B cell (primary cell): Measurements from ENCODE around the gene XYLT1. TPM values are rescaled to one million over a fixed set of nuclear protein-coding genes. Genes with fewer than 3 reads are reported as not detected.
A peak's percentile ranks its signal among the peaks of the same experiment; 100 is the strongest.

Experiments
- ATAC-seq: fragments of 200-7000 bp; cut with Tn5 transposase; one replicate; pipeline ENCODE4 v1.10.0; 2021; ENCODE audit warnings: low read depth, mild to moderate bottlenecking, moderate number of reproducible peaks, moderate library complexity
- CTCF ChIA-PET: fragments of 350-600 bp; sonication (Branson Sonifier 250); formaldehyde crosslinking; loops from one replicate; lab custom pipeline; 2021; ENCODE audit warnings: antibody characterized with exemption, inconsistent platforms; lab: Charles Lee
- POLR2A ChIA-PET: fragments of 350-600 bp; sonication (Branson Sonifier 250); formaldehyde crosslinking; loops from one replicate; lab custom pipeline; 2021; ENCODE audit warnings: antibody characterized with exemption; lab: Charles Lee
- DNase-seq: peaks from one replicate; pipeline ENCODE4 v3.0.0; 2013
- H2AFZ ChIP-seq: 2 replicates; pipeline ENCODE4 v1.6.1; 2012; ENCODE audit warnings: mild to moderate bottlenecking, low read depth, low read length; ENCODE audit not compliant: insufficient read depth, poor library complexity, severe bottlenecking
- H3K27ac ChIP-seq, 2 donors: 1 replicate in 1 of 2; 2 replicates in 1 of 2; pipeline ENCODE4 v1.5.1; 2012 to 2013; ENCODE audit warnings: low read length in 2 of 2, mild to moderate bottlenecking in 2 of 2, moderate library complexity in 1 of 2
- H3K27me3 ChIP-seq, 4 experiments: fragments of 200-600 bp in 1 of 4; sonication (generic) in 1 of 4; replicated peaks in 1 of 4; 1 replicate in 2 of 4; 2 replicates in 2 of 4; pipeline versions ENCODE4 v1.6.1 to v1.7.0; 2013 to 2016; ENCODE audit warnings: low read length in 3 of 4, mild to moderate bottlenecking in 2 of 4, mixed read lengths in 1 of 4, moderate library complexity in 1 of 4; ENCODE audit not compliant: insufficient read depth in 4 of 4, control insufficient read depth in 3 of 4; ENCODE audit errors: control extremely low read depth in 1 of 4
- H3K36me3 ChIP-seq, 2 experiments: replicated peaks in 1 of 2; 1 replicate in 1 of 2; 2 replicates in 1 of 2; pipeline versions ENCODE4 v1.6.1 to v1.7.1; 2013; ENCODE audit warnings: low read length in 1 of 2; ENCODE audit not compliant: insufficient read depth in 2 of 2, control insufficient read depth in 1 of 2; ENCODE audit errors: control extremely low read depth in 1 of 2, extremely low read depth in 1 of 2
- H3K4me1 ChIP-seq, 2 donors: fragments of 200-600 bp in 1 of 2; sonication (generic) in 1 of 2; 1 replicate in 1 of 2; 2 replicates in 1 of 2; pipeline versions ENCODE4 v1.5.1 to v1.6.1; 2013 to 2017; ENCODE audit warnings: low read length in 2 of 2; ENCODE audit not compliant: control insufficient read depth in 2 of 2, insufficient read depth in 2 of 2
- H3K4me2 ChIP-seq: replicated peaks from 2 replicates; pipeline ENCODE3; 2012; ENCODE audit warnings: mild to moderate bottlenecking, low read depth, low read length; ENCODE audit not compliant: poor library complexity, severe bottlenecking
- H3K4me3 ChIP-seq, 5 experiments: fragments of 200-600 bp in 1 of 5; sonication (generic) in 1 of 5; 1 replicate in 3 of 5; 2 replicates in 2 of 5; pipeline versions ENCODE4 v1.5.1 to v1.7.0; 2011 to 2016; ENCODE audit warnings: low read length in 4 of 5, mild to moderate bottlenecking in 4 of 5, low read depth in 2 of 5, control low read depth in 1 of 5, moderate library complexity in 1 of 5; ENCODE audit not compliant: insufficient read depth in 1 of 5; ENCODE audit errors: control extremely low read depth in 1 of 5, extremely low read depth in 1 of 5
- H3K79me2 ChIP-seq: fragments of 200-600 bp; sonication (generic); one replicate; pipeline ENCODE4 v1.6.0; 2016; ENCODE audit warnings: low read length; ENCODE audit not compliant: control insufficient read depth, insufficient read depth
- H3K9ac ChIP-seq: fragments of 200-600 bp; sonication (generic); 2 replicates; pipeline ENCODE4 v1.6.1; 2017; ENCODE audit warnings: mild to moderate bottlenecking, low read length, moderate library complexity
- H3K9me3 ChIP-seq, 3 donors: one replicate each; pipeline versions ENCODE4 v1.6.1 to v1.7.1; 2013; ENCODE audit warnings: low read length in 2 of 3; ENCODE audit not compliant: control insufficient read depth in 2 of 3, insufficient read depth in 1 of 3; ENCODE audit errors: control extremely low read depth in 1 of 3
- H4K20me1 ChIP-seq: 2 replicates; pipeline ENCODE4 v1.6.0; 2012; ENCODE audit warnings: mild to moderate bottlenecking, low read length; ENCODE audit not compliant: insufficient read depth, control insufficient read depth, poor library complexity, severe bottlenecking
- H3K27ac Mint-ChIP-seq: one replicate; pipeline ENCODE4 v1.8.0; 2021; ENCODE audit warnings: mixed read lengths
- H3K27me3 Mint-ChIP-seq: one replicate; pipeline ENCODE4 v1.8.0; 2021; ENCODE audit warnings: mixed read lengths
- H3K4me1 Mint-ChIP-seq: one replicate; pipeline ENCODE4 v1.8.0; 2021; ENCODE audit warnings: mixed read lengths
- H3K4me3 Mint-ChIP-seq: one replicate; pipeline ENCODE4 v1.8.0; 2021; ENCODE audit warnings: mixed read lengths
- H3K9me3 Mint-ChIP-seq: one replicate; pipeline ENCODE4 v1.8.0; 2022; ENCODE audit warnings: mixed read lengths; ENCODE audit not compliant: insufficient read depth
- EZH2 ChIP-seq: IDR thresholded peaks from 2 replicates; pipeline ENCODE4 v1.6.1; 2012; ENCODE audit warnings: borderline replicate concordance, low read depth, mild to moderate bottlenecking, moderate library complexity, low read length; ENCODE audit not compliant: insufficient read depth, poor library complexity, severe bottlenecking
- WGBS: methylation state at CpG from one replicate; pipeline ENCODE4 v1.1.5; 2013; ENCODE audit warnings: missing lambda C conversion rate; ENCODE audit not compliant: insufficient coverage; 5-methylcytosine and 5-hydroxymethylcytosine counted together
- intact Hi-C: fragments of 100-400 bp; cut with micrococcal nuclease; formaldehyde crosslinking; loops from one replicate; pipeline ENCODE4 v1.10.0; 2022
- polyA plus RNA-seq: library from polyadenylated mRNA; depleted of rRNA; stranded (reverse); fragments of >200 nt; gene quantifications from 2 replicates; pipeline ENCODE4 v1.2.3, GENCODE V29; 2012
- total RNA-seq, 2 donors: library from RNA; stranded (reverse); fragments of 120-200 nt in 1 of 2; gene quantifications; 1 replicate in 1 of 2; 2 replicates in 1 of 2; pipeline versions ENCODE4 v1.2.3 to v1.2.4, GENCODE V29; 2013 to 2022
- TF ChIP-seq, protein P1 (sequence below): fragments of 200-600 bp; IDR thresholded peaks from one replicate; pipeline ENCODE4 v1.8.0; 2022; ENCODE audit warnings: antibody characterized with exemption, mild to moderate bottlenecking

XYLT1 gene
- total and polyA plus RNA-seq, 2 donors (not counting 1 experiment from before 2014, with no cell fraction given) = 8.7 to 59.6 TPM

DNA sequence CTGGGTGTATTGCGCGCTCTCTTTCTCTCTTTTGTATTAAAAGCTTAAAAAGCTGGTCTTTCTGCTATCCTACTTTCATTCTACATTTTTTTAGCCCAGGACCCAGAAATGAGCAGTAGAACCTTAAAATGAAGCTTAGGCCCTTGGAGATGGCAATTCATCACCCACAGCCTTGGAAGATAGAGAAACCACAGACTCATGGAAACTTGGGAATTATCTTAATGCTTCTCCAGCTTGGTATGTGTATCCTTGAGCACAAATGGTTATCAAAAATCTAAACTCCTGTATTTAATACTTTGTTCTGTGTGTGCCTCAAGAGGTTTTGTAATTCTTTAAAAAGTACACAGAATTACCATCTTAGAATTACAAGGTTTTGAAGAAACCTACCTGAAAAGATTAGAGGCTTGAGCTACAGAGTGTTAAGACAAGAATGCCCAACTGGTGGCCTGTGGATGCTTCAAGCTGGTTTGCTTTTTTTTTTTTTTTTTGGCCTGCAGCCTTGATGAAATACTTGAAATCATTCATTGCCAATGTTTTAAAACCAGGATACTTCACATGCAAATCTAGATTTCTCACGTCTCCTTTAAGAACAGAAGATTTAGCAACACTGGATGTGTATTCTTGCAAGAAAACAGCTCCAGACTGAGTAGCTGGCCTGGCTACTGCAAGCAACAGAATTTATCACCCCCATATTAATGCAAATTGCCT is 105.0 kb downstream of the XYLT1 start:
- intact Hi-C loops = loop anchor here (5.0 to 10.0 kb wide), 3 partner anchors 102 to 351 kb away; no protein-coding TSS in a partner anchor
- Histone ChIP-seq H4K20me1 (no peaks in the 10 kb centered on the region), H2AFZ (no peak overlapping the region), H3K9ac (no peak overlapping the region), H3K9me3 (peaks cover 0 to 7% (median 0%) of the 10 kb centered on the region in 3 donors), H3K27ac (peak overlapping the region; percentile 91 to 93), H3K4me1 (peaks cover 99 to 100% of the 10 kb centered on the region in 2 donors), H3K4me2 (peak overlapping the region; percentile 80), H3K36me3 (no peaks in the 10 kb centered on the region), H3K27me3 (no peaks in the 10 kb centered on the region), H3K4me3 (no peak overlapping the region), H3K79me2 (peaks cover 67% of the 10 kb centered on the region)
- peaks cover 93% of the 10 kb centered on the region for H3K4me1 Mint-ChIP-seq
- peak overlapping the region; percentile 93 for H3K27ac Mint-ChIP-seq
- H3K27me3 Mint-ChIP-seq = no peaks in the 10 kb centered on the region
- WGBS = 14% methylated on average over 1 of the region's 3 CpGs
- H3K9me3 Mint-ChIP-seq = peaks cover 5% of the 10 kb centered on the region
- TF ChIP-seq, protein P1, sequence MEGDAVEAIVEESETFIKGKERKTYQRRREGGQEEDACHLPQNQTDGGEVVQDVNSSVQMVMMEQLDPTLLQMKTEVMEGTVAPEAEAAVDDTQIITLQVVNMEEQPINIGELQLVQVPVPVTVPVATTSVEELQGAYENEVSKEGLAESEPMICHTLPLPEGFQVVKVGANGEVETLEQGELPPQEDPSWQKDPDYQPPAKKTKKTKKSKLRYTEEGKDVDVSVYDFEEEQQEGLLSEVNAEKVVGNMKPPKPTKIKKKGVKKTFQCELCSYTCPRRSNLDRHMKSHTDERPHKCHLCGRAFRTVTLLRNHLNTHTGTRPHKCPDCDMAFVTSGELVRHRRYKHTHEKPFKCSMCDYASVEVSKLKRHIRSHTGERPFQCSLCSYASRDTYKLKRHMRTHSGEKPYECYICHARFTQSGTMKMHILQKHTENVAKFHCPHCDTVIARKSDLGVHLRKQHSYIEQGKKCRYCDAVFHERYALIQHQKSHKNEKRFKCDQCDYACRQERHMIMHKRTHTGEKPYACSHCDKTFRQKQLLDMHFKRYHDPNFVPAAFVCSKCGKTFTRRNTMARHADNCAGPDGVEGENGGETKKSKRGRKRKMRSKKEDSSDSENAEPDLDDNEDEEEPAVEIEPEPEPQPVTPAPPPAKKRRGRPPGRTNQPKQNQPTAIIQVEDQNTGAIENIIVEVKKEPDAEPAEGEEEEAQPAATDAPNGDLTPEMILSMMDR = no peak
- TF ChIP-seq EZH2 = no peak
- DNase-seq (no peak), ATAC-seq (no peak)
- H3K4me3 Mint-ChIP-seq = peak overlapping the region; percentile 41
- POLR2A ChIA-PET = interaction anchor here (0.6 to 3.2 kb wide), 4 partner anchors 12 to 64 kb away, joined by 3 to 15 read pairs (median 4); no protein-coding TSS in a partner anchor
- CTCF ChIA-PET = interaction anchor here (0.8 to 8.4 kb wide), 5 partner anchors 11 to 65 kb away, joined by 3 to 48 read pairs (median 11); no protein-coding TSS in a partner anchor

DNA sequence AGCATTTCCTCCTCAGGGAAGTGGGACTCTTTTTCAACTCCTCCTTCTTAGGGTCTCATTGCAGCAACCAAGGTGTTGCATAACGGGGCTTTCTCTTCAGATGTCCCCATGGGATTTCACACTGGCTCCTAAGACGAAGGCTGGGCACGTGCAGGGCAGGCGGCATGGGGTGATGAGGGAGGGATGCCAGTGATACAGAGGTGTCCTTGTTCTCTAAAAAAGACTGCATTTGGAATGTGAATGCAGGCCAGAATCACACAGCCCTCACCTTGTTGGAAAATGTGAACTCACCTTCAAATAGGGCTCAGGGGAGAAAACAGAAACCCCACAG is 105.6 kb downstream of the XYLT1 start:
- Histone ChIP-seq H3K79me2 (peaks cover 72% of the 10 kb centered on the region), H3K9ac (no peak overlapping the region), H2AFZ (peak overlapping the region; percentile 7), H4K20me1 (no peaks in the 10 kb centered on the region), H3K4me2 (peak overlapping the region; percentile 80), H3K27ac (peak overlapping the region; percentile 15 to 93), H3K36me3 (no peaks in the 10 kb centered on the region), H3K4me1 (peaks cover 99 to 100% of the 10 kb centered on the region in 2 donors), H3K4me3 (no peak overlapping the region), H3K9me3 (peaks cover 0 to 7% (median 0%) of the 10 kb centered on the region in 3 donors), H3K27me3 (no peaks in the 10 kb centered on the region)
- DNase-seq = peak; percentile 29
- Mint-ChIP-seq H3K4me1 (peaks cover 93% of the 10 kb centered on the region), H3K4me3 (peak overlapping the region; percentile 41), H3K9me3 (peaks cover 5% of the 10 kb centered on the region), H3K27me3 (no peaks in the 10 kb centered on the region), H3K27ac (peak overlapping the region; percentile 23)
- no peak for TF ChIP-seq EZH2
- CTCF ChIA-PET = interaction anchor here (0.8 to 3.6 kb wide), 3 partner anchors 12 to 63 kb away, joined by 3 to 18 read pairs (median 4); no protein-coding TSS in a partner anchor
- ATAC-seq = no peak
- 70% methylated on average over 2 of the region's 4 CpGs for WGBS
- POLR2A ChIA-PET = interaction anchor here (0.6 to 3.2 kb wide), 4 partner anchors 13 to 64 kb away, joined by 3 to 15 read pairs (median 4); no protein-coding TSS in a partner anchor
- intact Hi-C loops = loop anchor here (5.0 to 10.0 kb wide), 3 partner anchors 102 to 350 kb away; no protein-coding TSS in a partner anchor
